A673 (cell line): ENCODE measurements around the gene VDR.

Experiments
- EZH2 ChIP-seq: fragments of 200-600 bp; sonication (generic); IDR thresholded peaks from 2 replicates; pipeline ENCODE4 v1.6.1; 2017; ENCODE audit warnings: borderline replicate concordance, low read depth, mild to moderate bottlenecking, mixed read lengths, antibody characterized with exemption, low read length; ENCODE audit not compliant: poor library complexity, severe bottlenecking
- TF ChIP-seq, protein P1 (sequence below): fragments of 300-800, 200-600 bp; sonication (generic); conservative IDR thresholded peaks from 2 replicates; pipeline ENCODE4 v1.5.1; 2017; ENCODE audit warnings: low read depth, mild to moderate bottlenecking, antibody characterized with exemption, low read length, moderate library complexity, mixed read lengths

DNA sequence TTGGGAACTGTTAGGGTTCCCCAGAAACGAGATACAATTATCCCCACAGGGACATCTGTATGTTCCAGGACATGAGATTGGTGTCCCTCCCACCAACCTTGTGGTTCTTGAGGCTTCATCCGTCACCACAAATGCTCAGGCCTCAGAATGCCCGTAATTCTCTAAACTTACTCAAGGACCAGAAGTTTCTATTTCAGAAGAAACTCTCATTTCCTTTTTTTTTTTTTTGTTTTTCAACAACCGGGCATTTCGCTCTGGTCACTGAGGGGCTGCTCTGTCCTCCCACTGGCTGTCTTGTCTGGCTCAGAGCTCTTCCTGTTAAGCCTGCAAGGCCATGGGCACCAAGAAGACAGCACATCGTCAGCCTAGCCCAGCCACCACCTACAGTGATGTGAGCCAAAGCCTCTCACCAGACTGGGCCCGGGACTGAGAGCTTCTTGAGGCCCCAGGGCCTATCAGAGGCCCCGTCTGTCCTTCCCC lies 36.2 kb downstream of the VDR start:
- TF ChIP-seq, protein P1, sequence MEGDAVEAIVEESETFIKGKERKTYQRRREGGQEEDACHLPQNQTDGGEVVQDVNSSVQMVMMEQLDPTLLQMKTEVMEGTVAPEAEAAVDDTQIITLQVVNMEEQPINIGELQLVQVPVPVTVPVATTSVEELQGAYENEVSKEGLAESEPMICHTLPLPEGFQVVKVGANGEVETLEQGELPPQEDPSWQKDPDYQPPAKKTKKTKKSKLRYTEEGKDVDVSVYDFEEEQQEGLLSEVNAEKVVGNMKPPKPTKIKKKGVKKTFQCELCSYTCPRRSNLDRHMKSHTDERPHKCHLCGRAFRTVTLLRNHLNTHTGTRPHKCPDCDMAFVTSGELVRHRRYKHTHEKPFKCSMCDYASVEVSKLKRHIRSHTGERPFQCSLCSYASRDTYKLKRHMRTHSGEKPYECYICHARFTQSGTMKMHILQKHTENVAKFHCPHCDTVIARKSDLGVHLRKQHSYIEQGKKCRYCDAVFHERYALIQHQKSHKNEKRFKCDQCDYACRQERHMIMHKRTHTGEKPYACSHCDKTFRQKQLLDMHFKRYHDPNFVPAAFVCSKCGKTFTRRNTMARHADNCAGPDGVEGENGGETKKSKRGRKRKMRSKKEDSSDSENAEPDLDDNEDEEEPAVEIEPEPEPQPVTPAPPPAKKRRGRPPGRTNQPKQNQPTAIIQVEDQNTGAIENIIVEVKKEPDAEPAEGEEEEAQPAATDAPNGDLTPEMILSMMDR, result no peak
- TF ChIP-seq EZH2, result no peak
